Testis (tissue), 2 donors: ENCODE results near the gene CHPF.

Source experiments
- CTCF ChIP-seq, 3 experiments: fragments of 450-650 bp in 2 of 3; fragments of 200-600 bp in 1 of 3; sonication (generic) in 1 of 3; IDR thresholded peaks; one replicate each; pipeline ENCODE4 v1.5.1; 2016 to 2019; ENCODE audit warnings: antibody characterized with exemption in 3 of 3, mild to moderate bottlenecking in 2 of 3, moderate library complexity in 1 of 3
- POLR2A ChIP-seq: fragments of 450-650 bp; IDR thresholded peaks from one replicate; pipeline ENCODE4 v1.6.1; 2017; ENCODE audit warnings: antibody characterized with exemption, mild to moderate bottlenecking, moderate library complexity

- TF ChIP-seq CTCF (IDR thresholded peaks at IDR 0.05): no peak
- no peak for TF ChIP-seq POLR2A
Observed at GRCh38 chr2:219516888-219517287, 26.7 kb downstream of the CHPF start.
